ENCODE measurements around the gene SYPL2.

SYPL2 gene

GRCh38 chr1:109530457-109531087 lies 64.2 kb downstream of the SYPL2 start:
- TF ChIP-seq CTCF (conservative IDR thresholded peaks at IDR 0.05; ENCODE audit: low read length), result no peak
- H3K4me3 ChIP-seq (ENCODE audit: low read length), result no peak overlapping the region
- DNase-seq (ENCODE audit: low read depth), result no peak

GRCh38 chr1:109531380-109531779 lies 65.0 kb downstream of the SYPL2 start:
- no peak for TF ChIP-seq CTCF (conservative IDR thresholded peaks at IDR 0.05; ENCODE audit: low read length)
- no peak overlapping the region for H3K4me3 ChIP-seq (ENCODE audit: low read length)

More at GRCh38 chr1:109531380-109531779, 65.0 kb downstream of the SYPL2 start:
- no peak for DNase-seq (ENCODE audit: low read depth)

Data from AG10803 (cell line).